NCI-H1105 treated with DMSO at 0.1 percent for 48 hours (cell line): ENCODE measurements around the gene TSHZ1.
A peak's percentile ranks its signal among the peaks of the same experiment; 100 is the strongest.

ENCODE experiments used
- DNase-seq: peaks from one replicate; lab custom pipeline; 2025; lab: John Stamatoyannopoulos, UW

Gene TSHZ1

GRCh38 chr18:75210274-75211001 is at the start of gene TSHZ1:
TSS of gene TSHZ1 (plus strand) at chr18:75210797. CDS start at chr18:75211877, 1,080 bp downstream.
- peak; percentile 90 for DNase-seq

- DNase-seq, result no peak
Observed at GRCh38 chr18:75161256-75162028, 49.2 kb upstream of the TSHZ1 start.

- no peak for DNase-seq
Observed at GRCh38 chr18:75162467-75162866, 48.1 kb upstream of the TSHZ1 start.

- DNase-seq, result no peak
Observed at GRCh38 chr18:75162978-75163377, 47.6 kb upstream of the TSHZ1 start.

GRCh38 chr18:75163736-75164135 is 46.9 kb upstream of the TSHZ1 start:
- DNase-seq, result no peak

GRCh38 chr18:75164479-75164878 is 46.1 kb upstream of the TSHZ1 start:
- DNase-seq, result no peak

GRCh38 chr18:75165926-75166325 is 44.7 kb upstream of the TSHZ1 start:
- no peak for DNase-seq

GRCh38 chr18:75167137-75167536 is 43.5 kb upstream of the TSHZ1 start:
- no peak for DNase-seq

GRCh38 chr18:75167759-75168618 is 42.6 kb upstream of the TSHZ1 start:
- DNase-seq, result no peak

GRCh38 chr18:75168619-75169018 is 42.0 kb upstream of the TSHZ1 start:
- no peak for DNase-seq

GRCh38 chr18:75169411-75169810 is 41.2 kb upstream of the TSHZ1 start:
- DNase-seq, result no peak

- no peak for DNase-seq
Observed at GRCh38 chr18:75170022-75170789, 40.4 kb upstream of the TSHZ1 start.

GRCh38 chr18:75170916-75171315 is 39.7 kb upstream of the TSHZ1 start:
- DNase-seq, result no peak

- DNase-seq, result no peak
Observed at GRCh38 chr18:75172299-75173124, 38.1 kb upstream of the TSHZ1 start.

GRCh38 chr18:75173125-75173432 is 37.5 kb upstream of the TSHZ1 start:
- DNase-seq, result no peak

GRCh38 chr18:75173738-75174137 is 36.9 kb upstream of the TSHZ1 start:
- DNase-seq, result no peak

- DNase-seq, result no peak
Observed at GRCh38 chr18:75176849-75177248, 33.7 kb upstream of the TSHZ1 start.

GRCh38 chr18:75178376-75178775 is 32.2 kb upstream of the TSHZ1 start:
- no peak for DNase-seq

GRCh38 chr18:75179819-75180600 is 30.6 kb upstream of the TSHZ1 start:
- no peak for DNase-seq

GRCh38 chr18:75183524-75183923 is 27.1 kb upstream of the TSHZ1 start:
- no peak for DNase-seq
